ENCODE data around the gene SYMPK.

The SYMPK gene

DNA sequence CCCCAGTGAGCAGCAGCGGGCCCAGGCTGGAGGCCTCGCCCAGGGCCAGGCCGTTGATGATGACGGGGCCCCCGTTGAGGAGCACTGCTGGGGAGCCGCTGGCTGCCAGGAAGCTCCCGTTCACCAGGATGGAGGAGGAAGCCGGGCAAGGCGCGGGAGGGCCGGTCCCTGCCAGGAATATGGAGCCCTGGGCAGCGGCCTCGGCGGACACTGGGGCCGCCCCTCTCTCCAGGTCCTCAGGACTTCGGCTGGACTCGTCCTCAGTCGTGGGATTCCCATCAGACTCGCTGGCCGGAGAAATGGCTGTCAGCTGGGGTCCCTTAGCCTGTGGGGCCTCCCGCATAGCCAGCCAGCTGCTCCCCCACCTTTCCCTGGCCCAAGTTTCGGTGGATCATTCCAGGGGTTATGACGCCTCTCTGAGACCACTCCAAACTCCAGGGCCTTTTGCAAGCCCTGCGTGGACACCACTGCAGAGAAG is 96.0 kb downstream of the SYMPK start:
- DNase-seq (ENCODE audit: low read depth), result no peak

DNA sequence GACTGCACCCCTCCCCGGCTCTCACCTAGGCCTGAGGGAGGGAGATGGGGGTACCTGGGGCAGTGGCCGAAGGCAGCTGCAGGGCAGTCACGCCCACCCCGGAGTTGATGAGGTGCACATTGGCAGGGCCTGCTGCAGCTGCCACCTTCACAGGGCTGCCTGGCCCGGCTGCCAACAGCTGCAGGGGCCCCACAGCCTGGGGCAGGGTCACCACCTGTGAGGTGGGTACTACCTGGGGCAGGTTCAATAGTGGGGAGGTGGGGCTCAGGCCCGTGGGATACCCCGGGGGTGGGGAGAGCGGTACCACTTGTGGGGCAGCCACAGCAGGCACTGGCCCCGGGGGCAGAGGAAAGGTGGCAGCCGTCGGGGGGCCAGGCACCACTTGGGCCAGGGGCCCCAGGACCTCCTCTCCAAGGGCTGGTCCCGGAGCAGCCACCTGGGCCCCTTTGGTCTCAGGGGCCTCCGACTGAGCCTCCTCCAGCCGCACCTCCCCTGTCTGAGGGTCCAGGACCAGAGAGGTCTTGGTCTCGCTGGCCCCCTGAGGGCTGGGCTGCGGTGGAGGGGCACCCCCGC is 96.6 kb downstream of the SYMPK start:
- no peak for DNase-seq (ENCODE audit: low read depth)

- no peak for DNase-seq (ENCODE audit: low read depth)
Observed at GRCh38 chr19:45765702-45766295, 97.1 kb downstream of the SYMPK start.
